NCI-H1694 treated with DMSO at 0.1 percent for 48 hours (cell line): Measurements from ENCODE around the gene PPIP5K1.
A peak's percentile ranks its signal among the peaks of the same experiment; 100 is the strongest.

Experiments used
- DNase-seq: peaks from one replicate; lab custom pipeline; 2025; lab: John Stamatoyannopoulos, UW

Gene PPIP5K1

DNA sequence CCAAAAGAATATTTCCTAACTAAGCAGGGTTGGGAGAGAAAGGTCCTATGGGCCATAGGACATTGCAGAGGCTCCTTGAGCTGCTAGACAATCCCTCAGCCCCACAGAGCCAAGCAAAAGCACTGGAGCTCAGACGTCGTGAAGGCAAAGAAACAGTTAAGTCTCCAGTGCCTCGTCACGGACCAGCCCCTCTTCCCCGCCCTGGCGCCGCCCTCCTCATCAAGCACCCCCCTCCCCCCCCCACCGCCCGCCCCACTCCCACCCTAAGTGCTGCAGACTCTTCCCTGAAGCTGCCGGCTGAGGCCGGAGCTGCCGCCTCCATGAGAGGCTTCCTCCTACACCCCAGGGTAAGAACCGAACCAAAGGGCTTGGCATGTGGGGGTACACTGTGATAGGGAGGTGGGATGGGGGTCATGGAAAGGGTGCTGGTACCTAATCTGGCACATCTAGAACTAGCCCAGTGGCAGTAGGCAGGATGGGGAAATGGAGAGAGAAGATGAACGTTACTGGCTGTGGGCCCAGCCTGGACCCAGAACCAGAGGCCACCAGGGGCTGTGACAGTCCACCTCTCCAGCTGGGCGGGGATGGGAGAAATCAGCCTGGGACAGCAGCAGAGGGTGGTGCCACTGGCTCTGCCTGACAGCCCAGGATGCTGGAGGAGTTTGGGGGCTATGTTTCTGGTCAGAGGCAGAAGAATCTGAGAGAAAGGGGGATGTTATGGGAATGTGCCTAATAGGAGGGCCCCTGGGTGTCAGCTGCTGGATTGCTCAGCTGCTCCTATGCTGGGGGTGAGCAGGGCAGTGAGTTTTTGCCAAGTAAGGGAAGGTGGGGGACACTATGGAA, 72.4 kb downstream of the PPIP5K1 start, which contains the start of gene MAP1A:
MAP1A (plus strand) TSS at position 255 of the 843 bp plus-strand sequence. CDS start 3,866 bp downstream, outside the sequence.
- peak; percentile 19 for DNase-seq

- no peak for DNase-seq
These were observed 73.1 kb downstream of the PPIP5K1 start for GRCh38 chr15:43516801-43517353.

- DNase-seq, result no peak
These were observed 73.8 kb downstream of the PPIP5K1 start for GRCh38 chr15:43516185-43516584.

GRCh38 chr15:43515741-43516140, 74.3 kb downstream of the PPIP5K1 start:
- no peak for DNase-seq

DNA sequence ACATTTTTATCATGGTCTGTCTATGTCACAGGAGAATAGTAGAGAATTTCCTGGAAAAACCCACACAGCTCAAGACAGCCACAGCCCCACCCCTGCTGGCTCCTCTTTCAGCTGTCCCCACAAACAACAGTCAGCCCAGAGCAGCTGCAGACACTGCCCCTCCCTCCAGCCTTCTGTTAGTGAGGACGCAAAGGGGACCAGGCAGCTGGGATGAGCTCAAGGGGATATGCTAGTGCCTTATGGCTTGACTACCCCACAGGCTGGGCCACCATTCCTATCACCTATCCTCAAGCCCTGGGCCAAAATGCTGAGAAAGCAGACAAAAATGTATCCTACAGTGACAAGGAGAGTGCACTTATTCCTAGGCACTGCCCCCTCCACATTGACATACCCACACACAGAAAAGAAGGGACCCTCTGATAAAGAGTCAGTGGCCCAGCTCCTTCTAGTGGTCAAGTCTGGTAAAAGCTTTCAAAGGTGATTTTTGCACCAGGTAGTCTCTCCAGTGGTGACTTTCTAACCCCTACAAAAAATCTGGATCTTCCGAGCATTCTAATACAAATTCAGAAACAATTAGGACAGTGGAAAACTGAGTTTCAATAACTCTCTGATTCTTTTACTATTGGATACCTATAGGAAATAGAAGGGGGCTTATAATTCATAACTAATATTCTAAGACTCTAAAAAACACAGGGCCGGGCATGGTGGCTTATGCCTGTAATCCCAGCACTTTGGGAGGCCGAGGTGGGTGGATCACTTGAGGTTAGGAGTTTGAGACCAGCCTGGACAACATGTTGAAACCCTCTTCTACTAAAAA, 75.6 kb downstream of the PPIP5K1 start:
- DNase-seq, result peak; percentile 58

GRCh38 chr15:43513550-43513949, 76.5 kb downstream of the PPIP5K1 start:
- no peak for DNase-seq

DNA sequence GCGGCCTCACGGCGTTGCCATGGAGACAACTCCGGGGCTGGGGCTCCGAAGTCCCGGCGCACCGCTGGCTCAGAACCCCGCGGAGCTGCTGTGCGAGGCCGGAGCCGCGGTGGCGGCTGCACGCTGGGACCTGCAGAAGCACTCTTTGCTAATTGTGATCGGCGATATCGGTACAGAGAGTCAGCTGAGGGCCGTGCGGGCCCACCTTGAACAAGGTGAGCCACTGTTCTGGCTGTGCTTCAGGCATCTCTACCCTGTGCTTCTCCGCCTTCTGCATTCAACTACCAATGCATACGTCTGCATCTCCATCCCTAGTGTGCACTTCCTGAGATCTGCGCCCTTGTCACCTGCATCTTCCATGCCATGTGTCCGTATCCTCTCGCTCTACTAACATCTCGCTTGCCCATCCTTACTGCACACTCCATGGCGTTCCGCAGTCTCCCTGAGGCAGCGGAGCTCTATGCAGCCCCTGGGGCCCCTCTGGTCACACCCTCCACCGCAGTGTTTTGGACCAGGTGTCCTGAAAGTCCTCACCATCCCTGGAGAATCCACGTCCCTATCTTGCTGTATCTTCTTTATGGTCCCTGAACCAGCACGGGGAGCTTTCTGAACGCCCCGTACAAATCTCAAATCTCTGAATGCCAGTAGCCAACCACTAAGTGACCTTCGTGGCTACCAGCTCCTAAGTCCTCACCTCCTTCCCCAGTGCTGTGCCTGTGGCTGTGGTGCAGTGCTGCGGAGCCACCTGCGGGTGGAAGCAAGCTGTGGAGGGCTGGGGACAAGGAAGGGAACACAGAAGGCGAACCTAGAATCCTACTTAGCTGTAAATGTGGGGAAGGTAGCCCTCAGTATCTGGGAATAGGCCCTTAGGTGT, 78.8 kb downstream of the PPIP5K1 start:
- peak; percentile 44 for DNase-seq

DNA sequence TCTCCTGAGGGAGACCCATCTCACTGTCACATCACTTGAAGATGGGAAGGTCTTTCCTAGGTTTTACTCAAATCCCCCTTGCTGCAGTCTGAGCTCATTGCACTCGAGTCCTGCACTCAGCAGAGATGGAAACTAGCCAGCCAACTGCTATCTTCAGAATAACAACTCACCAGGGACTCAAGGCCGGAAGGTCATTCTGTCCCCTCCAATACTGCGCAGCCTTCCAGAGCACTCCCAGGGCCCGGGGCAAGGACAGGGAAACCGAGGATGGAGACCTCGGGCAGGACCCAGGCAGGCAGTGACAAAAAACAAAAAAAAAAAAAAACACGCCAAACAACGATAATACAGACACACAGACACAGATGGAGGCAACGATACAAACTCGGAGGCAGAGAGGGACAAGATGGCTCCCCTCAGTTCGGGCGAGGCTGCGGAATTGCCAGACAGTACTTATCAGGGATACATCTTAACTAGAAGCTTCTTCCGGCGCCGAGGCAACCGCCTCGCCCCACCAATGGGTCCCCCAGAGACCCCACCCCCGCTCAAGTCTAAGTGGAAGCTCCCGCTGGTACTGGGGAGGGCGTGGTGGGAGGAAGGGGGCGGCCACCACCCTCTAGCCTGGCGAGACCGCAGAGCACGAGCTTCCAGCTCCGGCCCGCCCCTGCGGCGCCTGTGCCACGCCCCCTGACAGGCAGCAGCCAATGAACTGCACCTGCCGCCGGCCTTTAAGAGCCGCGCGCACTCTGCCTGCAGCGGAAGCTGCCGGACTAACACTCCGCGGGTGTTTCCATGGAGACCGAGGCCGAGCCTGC, 79.6 kb downstream of the PPIP5K1 start:
- peak; percentile 93 for DNase-seq

DNA sequence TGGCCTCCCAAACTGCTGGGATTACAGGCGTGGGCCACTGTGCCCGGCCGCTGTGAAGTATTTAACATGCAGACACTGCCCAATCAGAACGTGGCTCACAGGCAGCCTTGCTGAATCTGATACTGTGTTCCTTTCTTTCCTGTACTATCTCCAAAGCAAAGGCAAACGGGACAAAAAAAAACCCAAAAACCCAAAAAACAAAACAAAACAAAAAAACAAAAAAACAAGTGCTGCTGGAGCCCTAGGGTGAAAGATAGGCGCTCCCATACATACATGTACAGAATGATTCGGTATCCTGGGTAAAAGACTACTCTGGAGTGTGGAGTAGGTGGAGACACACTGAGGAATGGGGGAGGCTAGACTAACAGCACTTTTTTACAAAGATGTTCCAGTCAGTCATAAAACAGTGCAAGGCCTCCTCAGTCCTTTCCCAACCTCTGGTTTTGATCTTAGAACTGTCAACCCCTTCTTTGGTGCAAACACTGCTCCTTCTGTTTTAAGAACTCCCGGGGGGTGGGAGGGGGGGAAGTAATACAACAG, 80.3 kb downstream of the PPIP5K1 start:
- no peak for DNase-seq

DNA sequence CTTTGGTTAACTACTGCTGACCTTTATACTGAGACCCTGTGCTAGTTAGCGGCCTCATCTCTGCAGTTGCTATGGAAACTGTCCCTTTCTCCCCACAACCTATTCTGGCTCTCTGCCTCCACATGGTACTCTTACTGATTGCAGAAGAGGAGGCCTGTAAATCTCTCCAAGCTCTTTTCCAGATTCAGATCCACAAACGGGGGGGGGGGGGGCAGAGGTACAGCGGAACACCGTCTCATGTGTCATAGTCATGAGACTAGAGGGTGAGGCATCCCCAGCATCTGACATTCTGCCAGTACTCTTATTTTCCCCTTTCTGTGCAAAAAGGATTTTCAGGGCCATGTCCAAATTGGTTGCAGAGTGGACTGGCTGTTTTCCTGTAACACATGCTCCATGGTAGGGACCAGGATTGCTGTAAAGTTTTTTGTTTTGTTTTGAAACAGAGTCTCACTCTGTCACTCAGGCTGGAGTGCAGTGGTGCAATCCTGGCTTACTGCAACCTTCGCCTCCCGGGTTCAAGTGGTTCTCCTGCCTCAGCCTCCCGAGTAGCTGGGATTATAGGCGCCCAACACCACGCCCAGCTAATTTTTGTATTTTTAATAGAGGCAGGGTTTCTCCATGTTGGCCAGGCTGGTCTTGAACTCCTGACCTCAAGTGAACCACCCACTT, 80.9 kb downstream of the PPIP5K1 start:
- DNase-seq, result no peak

DNA sequence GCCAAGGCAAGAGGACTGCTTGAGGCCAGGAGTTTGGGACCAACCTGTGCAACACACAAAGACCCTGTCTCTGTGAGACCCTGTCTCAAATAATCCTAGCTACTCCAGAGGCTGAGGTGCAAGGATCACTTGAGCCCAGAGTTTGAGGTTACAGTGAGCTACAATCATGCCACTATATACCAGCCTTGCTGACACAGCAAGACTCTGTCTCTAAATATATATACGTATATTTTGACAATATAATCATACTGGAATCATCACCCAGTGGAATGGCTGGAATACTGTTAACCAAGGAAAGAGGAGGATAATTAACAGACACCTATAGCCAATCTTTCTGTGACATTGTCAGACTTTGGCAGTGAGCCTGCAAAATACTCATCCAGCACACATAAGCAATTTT, 81.6 kb downstream of the PPIP5K1 start:
- no peak for DNase-seq

- no peak for DNase-seq
These were observed 84.3 kb downstream of the PPIP5K1 start for GRCh38 chr15:43505738-43506137.

DNA sequence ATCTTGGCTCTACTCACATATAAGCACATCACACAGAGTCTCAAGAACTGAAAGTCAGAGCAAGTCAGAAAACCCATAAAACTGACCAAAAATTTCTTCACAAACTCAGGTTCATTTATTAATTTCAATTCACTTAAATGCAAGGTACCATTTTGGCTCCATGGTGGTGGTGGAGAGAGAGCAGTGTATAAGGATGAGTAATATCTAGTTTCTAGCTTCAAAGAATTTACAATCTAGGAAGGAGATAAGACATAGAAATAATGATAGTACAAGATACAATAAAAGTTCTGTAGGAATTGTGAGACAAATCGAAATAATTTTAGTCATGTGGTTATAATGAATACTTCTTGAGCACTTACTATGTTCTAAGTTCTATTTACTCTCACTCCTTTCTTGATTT, 90.4 kb downstream of the PPIP5K1 start:
- no peak for DNase-seq

DNA sequence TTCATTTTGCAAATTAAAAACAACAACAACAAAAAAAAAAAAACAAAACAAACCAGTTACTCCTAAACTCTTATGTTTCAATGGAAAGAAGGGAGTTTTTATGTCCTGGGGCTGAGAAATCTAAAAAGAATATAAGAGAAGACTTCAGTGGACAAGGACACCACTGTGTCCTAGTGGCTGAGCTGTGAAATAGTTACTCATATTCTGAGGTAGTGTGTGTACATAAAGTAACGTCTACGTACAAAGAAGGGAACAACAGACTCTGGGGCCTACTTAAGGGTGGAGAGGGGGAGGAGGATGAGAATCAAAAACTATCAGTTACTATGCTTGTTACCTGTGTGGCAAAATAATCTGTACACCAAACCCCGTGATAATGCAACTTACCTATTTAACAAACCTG, 91.0 kb downstream of the PPIP5K1 start:
- no peak for DNase-seq

GRCh38 chr15:43493703-43494472, 96.1 kb downstream of the PPIP5K1 start:
- peak; percentile 24 for DNase-seq

GRCh38 chr15:43492673-43493601, 97.1 kb downstream of the PPIP5K1 start, which contains the start of gene TP53BP1:
Gene TP53BP1, minus strand, starts transcription at chr15:43493156. Its CDS starts 113 bp downstream, at chr15:43493043.
- DNase-seq, result peak; percentile 78

DNA sequence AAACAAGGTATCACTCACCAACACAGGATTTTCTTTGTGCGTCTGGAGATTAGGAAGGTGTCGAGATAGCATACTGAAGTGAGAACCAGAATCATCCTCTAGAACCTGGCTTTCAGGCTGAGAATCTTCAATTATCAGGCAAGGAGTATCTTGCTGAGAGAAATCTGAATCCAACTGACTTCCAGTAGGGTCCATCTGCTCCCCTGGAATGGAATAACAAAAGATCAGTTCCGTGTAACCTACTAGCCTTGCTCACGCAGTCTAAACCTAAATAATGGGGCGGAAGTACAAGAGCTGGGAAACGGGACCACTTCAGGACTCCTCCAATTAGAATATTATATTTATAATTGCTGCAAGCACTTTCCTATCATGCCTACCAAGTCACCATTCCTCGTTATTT, 97.7 kb downstream of the PPIP5K1 start:
- DNase-seq, result no peak

GRCh38 chr15:43489191-43489590, 100.8 kb downstream of the PPIP5K1 start:
- DNase-seq, result no peak
